Measurements from ENCODE around the gene ITCH.

GRCh38 chr20:34396408-34396807, 33.3 kb downstream of the ITCH start:
- TF ChIP-seq CTCF (IDR thresholded peaks at IDR 0.05; ENCODE audit: low read depth, low read length) (no peak), EZH2phosphoT487 (IDR thresholded peaks at IDR 0.05; ENCODE audit: low read depth) (no peak)
